Measurements from ENCODE around the gene ZNF507. TPM values are rescaled to one million over a fixed set of nuclear protein-coding genes. Genes with fewer than 3 reads are reported as not detected.
A peak's percentile ranks its signal among the peaks of the same experiment; 100 is the strongest.

The ZNF507 gene
- total and polyA plus RNA-seq, 9 of the 15 experiments (the other 6 are each of a cell fraction or from before 2014, with no cell fraction given), result 2.9 to 25.0 (median 10.4) TPM

- no peak for TF ChIP-seq ZBTB12 (CRISPR knock-in tag; IDR thresholded peaks at IDR 0.05)
- peak; percentile 15; the same call in 1 of the 2 replicates for TF ChIP-seq CREM (IDR thresholded peaks at IDR 0.05; ENCODE audit: low read depth)
- no peak for TF ChIP-seq ZBTB26 (CRISPR knock-in tag; IDR thresholded peaks at IDR 0.05)
- TF ChIP-seq POLR3G (IDR thresholded peaks at IDR 0.05; ENCODE audit: extremely low read depth, insufficient read length, insufficient replicate concordance), result no peak
- TF ChIP-seq KDM2B (CRISPR knock-in tag; IDR thresholded peaks at IDR 0.05), result no peak
- TF ChIP-seq GTF2B (IDR thresholded peaks at IDR 0.05; ENCODE audit: extremely low read depth, insufficient read length), result no peak
- no peak for TF ChIP-seq CEBPG (CRISPR knock-in tag; IDR thresholded peaks at IDR 0.05)
- peak; percentile 44 to 60; a peak in 2 of 4 replicates for TF ChIP-seq CEBPG (tag; conservative IDR thresholded peaks at IDR 0.05 in 1 of 2, IDR thresholded peaks at IDR 0.05 in 1 of 2)
- TF ChIP-seq BRD4 (IDR thresholded peaks at IDR 0.05), result no peak
- TF ChIP-seq CBX3 (IDR thresholded peaks at IDR 0.05; ENCODE audit: borderline replicate concordance in 1 of 2, low read length in 2 of 2), result no peak
- TF ChIP-seq SAFB (IDR thresholded peaks at IDR 0.05; ENCODE audit: borderline replicate concordance, low read depth, low read length), result no peak
- TF ChIP-seq FOSL1 (tag; conservative IDR thresholded peaks at IDR 0.05), result peak; percentile 50; the same call in 1 of the 2 replicates
- TF ChIP-seq ZNF561 (CRISPR knock-in tag; conservative IDR thresholded peaks at IDR 0.05), result no peak
- TF ChIP-seq RHOXF2B (CRISPR knock-in tag; conservative IDR thresholded peaks at IDR 0.05), result no peak
- peak; percentile 89 for TF ChIP-seq VEZF1 (CRISPR knock-in tag; IDR thresholded peaks at IDR 0.05)
- TF ChIP-seq KLF6 (CRISPR knock-in tag; IDR thresholded peaks at IDR 0.05; ENCODE audit: borderline replicate concordance), result no peak
These were observed 61.9 kb downstream of the ZNF507 start (continued) for GRCh38 chr19:32407004-32407992.
